ENCODE measurements around the gene SLC34A1. TPM values are rescaled to one million over a fixed set of nuclear protein-coding genes. Genes with fewer than 3 reads are reported as not detected.

SLC34A1 gene
- total and polyA plus RNA-seq, 2 of the 13 experiments (the other 11 are each of a cell fraction or from before 2014, with no cell fraction given): 0.03 to 0.20 TPM

DNA sequence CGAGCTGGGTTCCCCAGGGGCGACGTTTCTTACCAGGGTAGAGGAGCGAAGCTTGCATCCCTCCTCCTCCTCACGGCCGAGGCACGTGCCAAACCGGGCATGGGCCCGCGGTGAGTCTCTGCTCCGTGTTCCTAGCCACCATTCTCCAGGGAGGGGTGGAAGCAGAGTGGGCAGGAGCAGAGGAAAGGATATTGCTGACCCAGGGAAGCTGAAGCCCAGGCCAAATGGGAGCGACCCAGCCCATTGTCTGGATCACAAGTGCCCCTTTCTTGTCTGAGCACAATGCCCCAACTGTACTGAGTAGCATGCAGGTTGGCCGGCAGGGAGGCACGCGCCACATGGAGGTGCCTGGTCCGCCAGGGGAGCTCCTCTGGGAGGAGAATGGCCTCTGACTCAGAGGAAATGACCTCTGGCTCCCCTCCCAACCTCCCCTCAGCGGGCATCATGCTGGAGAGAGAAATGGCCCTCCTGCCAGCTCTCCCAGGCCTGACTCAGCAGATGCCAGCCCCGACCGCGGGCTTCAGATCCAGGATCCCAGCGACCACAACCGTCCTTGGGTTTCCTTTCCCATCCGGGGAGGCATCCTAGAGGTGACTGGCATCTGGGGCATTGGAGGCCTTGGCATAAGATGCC, 63.5 kb downstream of the SLC34A1 start:
- H4K20me1 ChIP-seq (ENCODE audit: insufficient read depth, low read length): peaks cover 2% of the 10 kb centered on the region; the same call in 1 of the 2 replicates
- H3K4me2 ChIP-seq (ENCODE audit: low read depth, low read length): peak overlapping the region; percentile 99
- no peaks in the 10 kb centered on the region for H3K79me2 ChIP-seq (ENCODE audit: insufficient read depth, low read length)
- H3K4me1 ChIP-seq (ENCODE audit: insufficient read depth, low read length): peaks cover 53% of the 10 kb centered on the region
- H3K9ac ChIP-seq (ENCODE audit: insufficient read depth, low read depth, low read length): peak overlapping the region; percentile 82
- WGBS (ENCODE audit: low lambda C conversion rate): 0% methylated on average over 7 of the region's 23 CpGs
- FAIRE-seq (peak; percentile 75), DNase-seq (ENCODE audit: low spot score) (peak; percentile 91), ATAC-seq (peak; percentile 84)
- BruUV-seq (replicated peaks): no TSS peak
- peak overlapping the region; percentile 74 for H3K27ac ChIP-seq (ENCODE audit: extremely low read length, insufficient read depth, low read length)
- CTCF ChIA-PET (ENCODE audit: low intra/inter-chr PET ratio, low total read pairs): interaction anchor here (1.4 kb wide), 1 partner anchor 9 kb away, joined by 5 read pairs; no protein-coding TSS in a partner anchor
- no peaks in the 10 kb centered on the region for H3K27me3 ChIP-seq (ENCODE audit: control insufficient read depth in 1 of 2, insufficient read depth in 2 of 2, low read length in 2 of 2)
- H2AFZ ChIP-seq (ENCODE audit: low read length): no peak overlapping the region
- POLR2A ChIA-PET: interaction anchor here (0.7 to 4.2 kb wide), 24 partner anchors 8 to 96 kb away, joined by 3 to 19 read pairs (median 4); partner anchors contain the start of genes F12, GRK6, LMAN2 and PDLIM7
- peaks cover under 1 to 3% of the 10 kb centered on the region in 2 experiments; a peak in 1 of 5 replicates for H3K36me3 ChIP-seq (replicated peaks in 1 of 2; ENCODE audit: control insufficient read depth in 1 of 2, insufficient read depth in 2 of 2, low read length in 2 of 2)
- H3K9me3 ChIP-seq (ENCODE audit: low read length): no peaks in the 10 kb centered on the region
- peak overlapping the region; percentile 46 to 80 (median 55); a peak in 5 of 6 replicates for H3K4me3 ChIP-seq (replicated peaks in 1 of 3; ENCODE audit: insufficient read depth in 1 of 3, low read depth in 2 of 3, low read length in 3 of 3)
- in situ Hi-C loops (cut with HindIII; ENCODE audit: extremely low pct_ligation_motif_present, low pct_unique_long_range_greater_than_20kb): loop anchor here (5.0 kb wide), 1 partner anchor 135 kb away; the partner anchor contains the start of gene MXD3
- intact Hi-C loops (cut with micrococcal nuclease; ENCODE audit: unreplicated experiment): loop anchor here (5.0 kb wide), 1 partner anchor 120 kb away; no protein-coding TSS in a partner anchor
- TF ChIP-seq ZNF790 (CRISPR knock-in tag; IDR thresholded peaks at IDR 0.05; ENCODE audit: borderline replicate concordance) (no peak), ZNF567 (CRISPR knock-in tag; IDR thresholded peaks at IDR 0.05; ENCODE audit: borderline replicate concordance) (no peak), ZFX (CRISPR knock-in tag; IDR thresholded peaks at IDR 0.05; ENCODE audit: low read depth) (peak; percentile 76), ATM (IDR thresholded peaks at IDR 0.05; ENCODE audit: borderline replicate concordance) (no peak), PRPF4 (IDR thresholded peaks at IDR 0.05; ENCODE audit: low read depth, low read length, poor library complexity, severe bottlenecking) (no peak), ZNF124 (CRISPR knock-in tag; IDR thresholded peaks at IDR 0.05) (no peak), ZNF720 (CRISPR knock-in tag; IDR thresholded peaks at IDR 0.05) (no peak), MTA1 (CRISPR knock-in tag; IDR thresholded peaks at IDR 0.05; ENCODE audit: borderline replicate concordance) (0 out of 2 replicates have a peak, but pooled peaks have one; percentile 67), TFE3 (CRISPR knock-in tag; IDR thresholded peaks at IDR 0.05) (peak; percentile 81)
- TF ChIP-seq, protein P1, sequence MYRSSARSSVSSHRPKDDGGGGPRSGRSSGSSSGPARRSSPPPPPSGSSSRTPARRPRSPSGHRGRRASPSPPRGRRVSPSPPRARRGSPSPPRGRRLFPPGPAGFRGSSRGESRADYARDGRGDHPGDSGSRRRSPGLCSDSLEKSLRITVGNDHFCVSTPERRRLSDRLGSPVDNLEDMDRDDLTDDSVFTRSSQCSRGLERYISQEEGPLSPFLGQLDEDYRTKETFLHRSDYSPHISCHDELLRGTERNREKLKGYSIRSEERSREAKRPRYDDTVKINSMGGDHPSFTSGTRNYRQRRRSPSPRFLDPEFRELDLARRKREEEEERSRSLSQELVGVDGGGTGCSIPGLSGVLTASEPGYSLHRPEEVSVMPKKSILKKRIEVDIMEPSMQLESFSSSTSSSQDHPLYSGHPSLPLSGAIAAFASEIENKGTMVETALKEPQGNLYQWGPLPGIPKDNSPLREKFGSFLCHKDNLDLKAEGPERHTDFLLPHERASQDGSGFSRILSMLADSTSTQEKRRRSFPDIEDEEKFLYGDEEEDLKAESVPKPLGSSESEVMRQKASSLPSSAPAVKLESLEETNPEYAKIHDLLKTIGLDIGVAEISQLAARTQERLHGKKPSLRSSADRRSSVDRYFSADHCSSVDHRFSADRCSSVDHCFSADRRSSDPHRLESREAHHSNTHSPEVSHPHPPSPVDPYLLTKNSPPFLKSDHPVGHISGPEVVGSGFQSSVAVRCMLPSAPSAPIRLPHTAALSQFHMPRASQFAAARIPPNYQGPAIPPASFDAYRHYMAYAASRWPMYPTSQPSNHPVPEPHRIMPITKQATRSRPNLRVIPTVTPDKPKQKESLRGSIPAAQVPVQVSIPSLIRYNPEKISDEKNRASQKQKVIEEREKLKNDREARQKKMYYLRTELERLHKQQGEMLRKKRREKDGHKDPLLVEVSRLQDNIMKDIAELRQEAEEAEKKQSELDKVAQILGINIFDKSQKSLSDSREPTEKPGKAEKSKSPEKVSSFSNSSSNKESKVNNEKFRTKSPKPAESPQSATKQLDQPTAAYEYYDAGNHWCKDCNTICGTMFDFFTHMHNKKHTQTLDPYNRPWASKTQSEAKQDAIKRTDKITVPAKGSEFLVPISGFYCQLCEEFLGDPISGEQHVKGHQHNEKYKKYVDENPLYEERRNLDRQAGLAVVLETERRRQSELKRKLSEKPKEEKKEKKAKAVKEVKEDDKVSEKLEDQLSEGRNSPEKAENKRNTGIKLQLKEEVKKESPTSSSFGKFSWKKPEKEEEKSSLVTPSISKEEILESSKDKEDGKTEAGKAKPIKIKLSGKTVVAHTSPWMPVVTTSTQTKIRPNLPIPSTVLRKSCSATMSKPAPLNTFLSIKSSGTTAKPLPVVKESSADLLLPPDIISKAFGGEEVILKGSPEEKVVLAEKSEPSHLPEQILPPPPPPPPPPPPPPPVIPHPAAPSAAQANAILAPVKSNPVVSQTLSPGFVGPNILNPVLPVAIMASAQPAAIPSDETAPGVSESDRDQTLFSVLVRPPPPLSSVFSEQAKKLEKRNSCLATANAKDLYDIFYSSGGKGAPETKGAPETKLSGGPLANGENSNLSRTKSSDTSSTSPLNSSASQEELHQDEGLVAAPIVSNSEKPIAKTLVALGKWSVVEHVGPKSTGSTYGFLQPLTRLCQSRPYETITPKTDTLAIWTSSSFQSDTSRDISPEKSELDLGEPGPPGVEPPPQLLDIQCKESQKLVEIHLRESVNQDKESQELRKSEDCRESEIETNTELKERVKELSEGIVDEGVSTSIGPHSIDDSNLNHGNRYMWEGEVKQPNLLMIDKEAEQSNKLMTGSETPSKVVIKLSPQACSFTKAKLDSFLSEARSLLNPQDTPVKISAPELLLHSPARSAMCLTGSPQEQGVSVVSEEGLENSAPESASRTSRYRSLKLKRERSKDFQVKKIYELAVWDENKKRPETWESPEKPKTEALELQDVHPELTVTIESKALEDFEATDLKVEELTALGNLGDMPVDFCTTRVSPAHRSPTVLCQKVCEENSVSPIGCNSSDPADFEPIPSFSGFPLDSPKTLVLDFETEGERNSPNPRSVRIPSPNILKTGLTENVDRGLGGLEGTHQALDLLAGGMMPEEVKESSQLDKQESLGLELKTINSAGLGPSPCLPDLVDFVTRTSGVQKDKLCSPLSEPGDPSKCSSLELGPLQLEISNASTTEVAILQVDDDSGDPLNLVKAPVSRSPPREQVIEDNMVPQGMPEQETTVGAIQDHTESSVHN (CRISPR knock-in tag; IDR thresholded peaks at IDR 0.05): peak; percentile 43; the same call in 1 of the 2 replicates
- TF ChIP-seq, protein P2, sequence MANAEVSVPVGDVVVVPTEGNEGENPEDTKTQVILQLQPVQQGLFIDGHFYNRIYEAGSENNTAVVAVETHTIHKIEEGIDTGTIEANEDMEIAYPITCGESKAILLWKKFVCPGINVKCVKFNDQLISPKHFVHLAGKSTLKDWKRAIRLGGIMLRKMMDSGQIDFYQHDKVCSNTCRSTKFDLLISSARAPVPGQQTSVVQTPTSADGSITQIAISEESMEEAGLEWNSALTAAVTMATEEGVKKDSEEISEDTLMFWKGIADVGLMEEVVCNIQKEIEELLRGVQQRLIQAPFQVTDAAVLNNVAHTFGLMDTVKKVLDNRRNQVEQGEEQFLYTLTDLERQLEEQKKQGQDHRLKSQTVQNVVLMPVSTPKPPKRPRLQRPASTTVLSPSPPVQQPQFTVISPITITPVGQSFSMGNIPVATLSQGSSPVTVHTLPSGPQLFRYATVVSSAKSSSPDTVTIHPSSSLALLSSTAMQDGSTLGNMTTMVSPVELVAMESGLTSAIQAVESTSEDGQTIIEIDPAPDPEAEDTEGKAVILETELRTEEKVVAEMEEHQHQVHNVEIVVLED (CRISPR knock-in tag; IDR thresholded peaks at IDR 0.05; ENCODE audit: borderline replicate concordance): 0 out of 2 replicates have a peak, but pooled peaks have one; percentile 33
